ENCODE measurements around the gene DBI. TPM values are rescaled to one million over a fixed set of nuclear protein-coding genes. Genes with fewer than 3 reads are reported as not detected.

DBI gene
- total RNA-seq, 5 donors from 2014 or later (not counting 1 experiment from before 2014, with no cell fraction given), result 33.4 to 55.5 (median 44.3) TPM

DNA sequence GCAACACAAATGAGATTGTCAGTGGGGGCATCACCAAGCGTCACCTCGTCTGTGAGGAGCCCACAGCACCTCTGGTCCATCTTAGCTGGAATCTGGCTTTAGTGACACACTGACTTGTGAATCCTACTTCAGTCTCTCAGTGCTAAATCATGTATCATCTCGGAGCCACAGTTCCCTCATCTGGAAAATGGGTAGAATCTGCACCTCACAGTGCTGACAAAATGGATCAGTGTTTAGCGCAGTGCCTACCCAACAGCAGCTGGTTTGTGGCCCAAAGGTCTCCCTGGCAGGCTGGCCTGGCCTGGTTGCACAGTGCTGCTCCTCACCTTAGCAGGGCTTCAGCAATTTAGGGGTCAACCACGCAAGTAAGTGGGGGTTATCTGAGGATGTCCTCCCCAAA lies 10.0 kb downstream of the DBI start:
- DNase-seq (no peak), ATAC-seq (replicated peaks in 1 of 4) (no peak)
- Mint-ChIP-seq H3K27ac (no peak overlapping the region), H3K4me3 (no peak overlapping the region), H3K9me3 (peaks cover 7 to 13% (median 8%) of the 10 kb centered on the region in 3 donors), H3K4me1 (no peaks in the 10 kb centered on the region), H3K36me3 (peaks cover 34% of the 10 kb centered on the region), H3K27me3 (no peaks in the 10 kb centered on the region)
- ChIA-PET CTCF (no interaction called here), POLR2A (no interaction called here)
- no peak overlapping the region for H3K4me3 ChIP-seq (ENCODE audit: control insufficient read depth in 1 of 2, extremely low read depth in 1 of 2, low read length in 1 of 2)
- no peaks in the 10 kb centered on the region for H3K27me3 ChIP-seq (replicated peaks in 1 of 2; ENCODE audit: control insufficient read depth in 2 of 2, extremely low read depth in 1 of 2, insufficient read depth in 2 of 2, low read length in 1 of 2)
- H3K36me3 ChIP-seq (ENCODE audit: control insufficient read depth in 2 of 2, extremely low read depth in 1 of 2, insufficient read depth in 1 of 2, low read length in 1 of 2), result peaks cover 13 to 19% of the 10 kb centered on the region in 2 donors
- no peaks in the 10 kb centered on the region for H3K4me1 ChIP-seq (ENCODE audit: control insufficient read depth in 1 of 2, extremely low read depth in 1 of 2, insufficient read depth in 2 of 2, low read length in 2 of 2)
- H3K9me3 ChIP-seq, result no peaks in the 10 kb centered on the region
- H3K27ac ChIP-seq (ENCODE audit: low read length), result no peak overlapping the region
- 90% methylated on average over 4 of the region's 5 CpGs for WGBS (ENCODE audit: insufficient coverage)

GRCh38 chr2:119377294-119377992 lies 10.7 kb downstream of the DBI start:
- POLR2A ChIA-PET, result no interaction called here
- WGBS (ENCODE audit: insufficient coverage), result 96% methylated on average over 3 of the region's 7 CpGs

DNA sequence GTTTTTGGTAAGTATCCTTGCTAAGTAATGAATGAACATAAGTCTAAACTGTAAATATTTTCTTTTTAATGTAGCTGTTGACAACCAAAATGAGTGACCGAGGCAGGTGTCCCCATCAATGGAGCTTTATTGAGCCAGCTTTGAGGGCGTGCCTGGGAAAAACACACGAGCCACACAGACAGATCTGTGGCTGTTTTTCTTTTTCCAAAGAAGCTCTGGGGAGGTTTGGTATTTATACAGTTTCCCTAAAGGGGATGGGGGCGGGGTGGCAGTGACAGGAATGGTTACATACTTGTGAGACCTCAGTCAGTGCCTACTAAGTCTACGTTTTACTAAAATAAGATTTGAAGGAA lies 11.2 kb downstream of the DBI start:
- Histone ChIP-seq H3K27me3 (replicated peaks in 1 of 2; ENCODE audit: control insufficient read depth in 2 of 2, extremely low read depth in 1 of 2, insufficient read depth in 2 of 2, low read length in 1 of 2) (no peaks in the 10 kb centered on the region), H3K27ac (ENCODE audit: low read length) (no peak overlapping the region), H3K36me3 (ENCODE audit: control insufficient read depth in 2 of 2, extremely low read depth in 1 of 2, insufficient read depth in 1 of 2, low read length in 1 of 2) (peaks cover 7 to 9% of the 10 kb centered on the region in 2 donors), H3K4me3 (ENCODE audit: control insufficient read depth in 1 of 2, extremely low read depth in 1 of 2, low read length in 1 of 2) (no peak overlapping the region), H3K9me3 (no peaks in the 10 kb centered on the region), H3K4me1 (ENCODE audit: control insufficient read depth in 1 of 2, extremely low read depth in 1 of 2, insufficient read depth in 2 of 2, low read length in 2 of 2) (no peaks in the 10 kb centered on the region)
- Mint-ChIP-seq H3K4me1 (no peaks in the 10 kb centered on the region), H3K27ac (no peak overlapping the region), H3K4me3 (no peak overlapping the region), H3K36me3 (peaks cover 23% of the 10 kb centered on the region), H3K27me3 (no peaks in the 10 kb centered on the region), H3K9me3 (peaks cover 4 to 13% (median 6%) of the 10 kb centered on the region in 3 donors)
- ChIA-PET POLR2A (no interaction called here), CTCF (no interaction called here)
- DNase-seq (no peak), ATAC-seq (replicated peaks in 1 of 4) (no peak)
- 83% methylated on average over 3 of the region's 5 CpGs for WGBS (ENCODE audit: insufficient coverage)

More at GRCh38 chr2:119377294-119377992, 10.7 kb downstream of the DBI start:
- Histone ChIP-seq H3K4me1 (ENCODE audit: control insufficient read depth in 1 of 2, extremely low read depth in 1 of 2, insufficient read depth in 2 of 2, low read length in 2 of 2) (no peaks in the 10 kb centered on the region), H3K4me3 (ENCODE audit: control insufficient read depth in 1 of 2, extremely low read depth in 1 of 2, low read length in 1 of 2) (no peak overlapping the region), H3K36me3 (ENCODE audit: control insufficient read depth in 2 of 2, extremely low read depth in 1 of 2, insufficient read depth in 1 of 2, low read length in 1 of 2) (peaks cover 13% of the 10 kb centered on the region in 2 donors), H3K9me3 (no peaks in the 10 kb centered on the region), H3K27me3 (replicated peaks in 1 of 2; ENCODE audit: control insufficient read depth in 2 of 2, extremely low read depth in 1 of 2, insufficient read depth in 2 of 2, low read length in 1 of 2) (no peaks in the 10 kb centered on the region), H3K27ac (ENCODE audit: low read length) (no peak overlapping the region)
- CTCF ChIA-PET, result no interaction called here
- no peak overlapping the region for H3K27ac Mint-ChIP-seq
- H3K36me3 Mint-ChIP-seq, result peaks cover 28% of the 10 kb centered on the region
- DNase-seq (no peak), ATAC-seq (replicated peaks in 1 of 4) (no peak)
- H3K9me3 Mint-ChIP-seq, result peaks cover 7 to 13% (median 8%) of the 10 kb centered on the region in 3 donors
- no peak overlapping the region for H3K4me3 Mint-ChIP-seq
- H3K4me1 Mint-ChIP-seq, result no peaks in the 10 kb centered on the region
- H3K27me3 Mint-ChIP-seq, result no peaks in the 10 kb centered on the region

- Mint-ChIP-seq H3K9me3 (peaks cover 4 to 8% (median 4%) of the 10 kb centered on the region in 3 donors), H3K27me3 (no peaks in the 10 kb centered on the region), H3K27ac (no peak overlapping the region), H3K4me3 (no peak overlapping the region), H3K4me1 (no peaks in the 10 kb centered on the region), H3K36me3 (peaks cover 17% of the 10 kb centered on the region)
- 88% methylated on average over 2 of the region's 6 CpGs for WGBS (ENCODE audit: insufficient coverage)
- DNase-seq, result no peak
- ChIA-PET CTCF (no interaction called here), POLR2A (no interaction called here)
- Histone ChIP-seq H3K27me3 (replicated peaks in 1 of 2; ENCODE audit: control insufficient read depth in 2 of 2, extremely low read depth in 1 of 2, insufficient read depth in 2 of 2, low read length in 1 of 2) (no peaks in the 10 kb centered on the region), H3K36me3 (ENCODE audit: control insufficient read depth in 2 of 2, extremely low read depth in 1 of 2, insufficient read depth in 1 of 2, low read length in 1 of 2) (peaks cover 1 to 3% of the 10 kb centered on the region in 2 donors), H3K4me1 (ENCODE audit: control insufficient read depth in 1 of 2, extremely low read depth in 1 of 2, insufficient read depth in 2 of 2, low read length in 2 of 2) (no peaks in the 10 kb centered on the region), H3K9me3 (no peaks in the 10 kb centered on the region), H3K4me3 (ENCODE audit: control insufficient read depth in 1 of 2, extremely low read depth in 1 of 2, low read length in 1 of 2) (no peak overlapping the region), H3K27ac (ENCODE audit: low read length) (no peak overlapping the region)
- no peak for ATAC-seq (replicated peaks in 1 of 4)
Measured at GRCh38 chr2:119378566-119378965, 11.8 kb downstream of the DBI start.

DNA sequence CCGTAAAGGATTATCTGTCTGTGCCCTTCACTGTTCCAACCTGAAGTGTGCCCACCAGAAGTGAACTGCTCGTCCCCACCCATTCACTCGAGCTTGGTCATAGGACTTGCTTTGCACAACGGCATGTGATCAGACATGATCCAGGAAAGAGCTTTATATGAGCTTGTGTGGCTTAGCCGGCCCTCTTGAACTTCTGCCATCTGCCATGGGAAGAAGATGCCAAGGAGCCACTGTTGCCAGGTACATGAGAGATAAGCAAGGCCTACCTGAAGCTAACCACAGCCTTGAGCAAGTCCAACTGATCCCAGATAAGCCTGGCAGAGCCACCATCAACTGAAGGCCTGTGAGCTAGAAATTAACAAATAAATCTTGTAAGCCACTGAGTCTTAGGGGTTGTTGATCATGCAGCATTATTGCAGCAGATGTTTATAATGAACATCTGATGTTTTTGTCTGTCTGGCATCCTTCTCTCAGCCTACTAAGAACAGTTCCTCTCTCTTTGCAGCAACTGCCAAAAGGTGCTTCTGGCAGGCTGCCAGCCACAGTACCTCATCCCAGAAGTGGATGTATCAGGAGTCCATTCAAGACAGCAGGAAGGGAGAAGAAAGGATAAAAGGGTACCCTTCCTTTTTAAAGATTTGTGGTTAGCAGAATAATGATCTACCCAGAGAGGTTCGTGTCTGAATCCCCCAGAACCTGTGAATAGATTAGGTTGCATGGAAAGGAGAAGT lies 16.8 kb downstream of the DBI start:
- H3K27ac Mint-ChIP-seq, result no peak overlapping the region
- no peaks in the 10 kb centered on the region for H3K36me3 Mint-ChIP-seq
- Histone ChIP-seq H3K4me1 (ENCODE audit: control insufficient read depth in 1 of 2, extremely low read depth in 1 of 2, insufficient read depth in 2 of 2, low read length in 2 of 2) (no peaks in the 10 kb centered on the region), H3K4me3 (ENCODE audit: control insufficient read depth in 1 of 2, extremely low read depth in 1 of 2, low read length in 1 of 2) (no peak overlapping the region), H3K9me3 (no peaks in the 10 kb centered on the region), H3K27ac (ENCODE audit: low read length) (no peak overlapping the region), H3K36me3 (ENCODE audit: control insufficient read depth in 2 of 2, extremely low read depth in 1 of 2, insufficient read depth in 1 of 2, low read length in 1 of 2) (no peaks in the 10 kb centered on the region), H3K27me3 (replicated peaks in 1 of 2; ENCODE audit: control insufficient read depth in 2 of 2, extremely low read depth in 1 of 2, insufficient read depth in 2 of 2, low read length in 1 of 2) (peaks cover 0 to 6% of the 10 kb centered on the region in 2 experiments)
- H3K4me1 Mint-ChIP-seq, result peaks cover 0 to 5% (median 0%) of the 10 kb centered on the region in 3 donors
- ATAC-seq (replicated peaks in 1 of 4) (no peak), DNase-seq (no peak)
- no peak overlapping the region for H3K4me3 Mint-ChIP-seq
- H3K27me3 Mint-ChIP-seq, result peaks cover 10 to 12% of the 10 kb centered on the region in 2 donors
- no peaks in the 10 kb centered on the region for H3K9me3 Mint-ChIP-seq
- POLR2A ChIA-PET, result no interaction called here
- CTCF ChIA-PET, result no interaction called here
- WGBS (ENCODE audit: insufficient coverage), result 78% methylated on average over 5 of the region's 6 CpGs

GRCh38 chr2:119384971-119385370 lies 18.2 kb downstream of the DBI start:
- H3K9me3 Mint-ChIP-seq, result no peaks in the 10 kb centered on the region
- ChIA-PET POLR2A (no interaction called here), CTCF (no interaction called here)
- Histone ChIP-seq H3K36me3 (ENCODE audit: control insufficient read depth in 2 of 2, extremely low read depth in 1 of 2, insufficient read depth in 1 of 2, low read length in 1 of 2) (no peaks in the 10 kb centered on the region), H3K27me3 (replicated peaks in 1 of 2; ENCODE audit: control insufficient read depth in 2 of 2, extremely low read depth in 1 of 2, insufficient read depth in 2 of 2, low read length in 1 of 2) (peaks cover 0 to 6% of the 10 kb centered on the region in 2 experiments), H3K4me1 (ENCODE audit: control insufficient read depth in 1 of 2, extremely low read depth in 1 of 2, insufficient read depth in 2 of 2, low read length in 2 of 2) (no peaks in the 10 kb centered on the region), H3K27ac (ENCODE audit: low read length) (no peak overlapping the region), H3K9me3 (no peaks in the 10 kb centered on the region), H3K4me3 (ENCODE audit: control insufficient read depth in 1 of 2, extremely low read depth in 1 of 2, low read length in 1 of 2) (no peak overlapping the region)
- peaks cover 10 to 12% of the 10 kb centered on the region in 2 donors for H3K27me3 Mint-ChIP-seq
- ATAC-seq (replicated peaks in 1 of 4), result no peak
- no peak overlapping the region for H3K27ac Mint-ChIP-seq
- no peak overlapping the region for H3K4me3 Mint-ChIP-seq
- peaks cover 0 to 5% (median 0%) of the 10 kb centered on the region in 3 donors for H3K4me1 Mint-ChIP-seq
- no peaks in the 10 kb centered on the region for H3K36me3 Mint-ChIP-seq
- WGBS (ENCODE audit: insufficient coverage), result 100% methylated on average over 2 of the region's 4 CpGs
- DNase-seq, result no peak
